CD4-positive, alpha-beta T cell treated with Interleukin-4 for 1 hour (primary cell): ENCODE data around the gene PHLDA2.
"Not testable (repeated sequence)": the region's sequence is repeated elsewhere in the genome, so short reads cannot be mapped to it uniquely, and the experiment has no call there.

Experiments
- DNase-seq, 2 donors: peaks; one replicate each; pipeline ENCODE4 v3.0.0-alpha.2; 2020 to 2022

The PHLDA2 gene

DNA sequence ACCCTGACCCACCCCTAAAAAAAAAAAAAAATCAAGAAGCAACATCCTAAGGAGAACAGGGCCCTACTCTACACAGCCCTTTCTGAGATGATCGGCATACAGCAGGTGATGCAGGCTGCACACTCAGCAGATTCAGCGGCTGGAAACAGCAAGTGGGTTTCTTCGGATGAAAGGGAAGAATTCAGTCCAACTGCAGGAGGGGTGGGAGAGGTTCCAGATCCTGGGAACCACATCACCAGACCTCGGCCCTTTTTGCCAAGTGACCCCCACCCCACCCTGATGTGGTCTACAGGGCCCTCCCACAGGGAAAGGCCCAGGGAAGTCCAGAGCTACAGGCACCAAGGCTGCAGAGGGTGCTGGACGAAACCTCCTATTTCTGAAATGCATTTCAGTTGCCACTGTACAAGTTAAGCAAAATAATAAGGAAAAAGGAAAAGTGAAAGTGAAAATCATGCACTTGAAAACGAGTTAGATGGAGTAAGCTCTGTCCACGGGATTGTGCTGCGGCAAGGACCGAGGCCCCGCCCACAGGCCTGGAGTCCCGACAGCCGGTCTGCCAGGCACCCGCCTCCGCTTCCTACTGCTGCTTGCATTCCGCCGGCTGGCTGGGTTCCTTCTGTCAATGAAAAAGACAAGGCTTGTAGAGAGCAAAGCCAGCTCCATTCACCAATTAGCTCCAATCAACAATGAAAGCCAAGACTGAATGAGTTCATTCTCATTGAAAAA lies 16.0 kb upstream of the PHLDA2 start:
- DNase-seq = peak; percentile 40 to 64

- no peak for DNase-seq
These were observed 15.3 kb upstream of the PHLDA2 start for GRCh38 chr11:2944530-2944929.

DNA sequence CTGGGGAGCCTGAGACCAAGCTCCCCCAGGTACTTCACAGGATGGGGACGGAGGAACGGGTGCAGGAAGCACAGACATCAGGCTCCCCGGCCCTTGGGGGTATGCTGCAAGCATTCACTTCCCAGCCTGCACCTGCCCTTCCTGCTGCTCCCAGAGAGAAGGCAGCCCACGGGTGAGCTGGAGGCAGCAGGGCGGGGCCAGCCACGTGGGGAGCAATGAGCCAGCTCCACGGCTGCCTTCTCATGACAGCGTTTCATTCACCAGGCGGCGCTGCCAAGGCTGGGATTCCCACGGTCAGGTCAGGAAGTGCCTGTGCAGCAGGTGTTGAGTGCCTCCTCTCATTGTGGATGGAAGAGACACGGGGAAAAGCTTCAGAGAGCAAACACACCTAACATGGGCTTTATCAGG lies 14.5 kb upstream of the PHLDA2 start:
- DNase-seq = no peak

- DNase-seq = no peak
These were observed 13.9 kb upstream of the PHLDA2 start for GRCh38 chr11:2942872-2943710.

- no peak for DNase-seq
These were observed 13.2 kb upstream of the PHLDA2 start for GRCh38 chr11:2942447-2942846.

- no peak for DNase-seq
These were observed 12.0 kb upstream of the PHLDA2 start for GRCh38 chr11:2940921-2941821.

DNA sequence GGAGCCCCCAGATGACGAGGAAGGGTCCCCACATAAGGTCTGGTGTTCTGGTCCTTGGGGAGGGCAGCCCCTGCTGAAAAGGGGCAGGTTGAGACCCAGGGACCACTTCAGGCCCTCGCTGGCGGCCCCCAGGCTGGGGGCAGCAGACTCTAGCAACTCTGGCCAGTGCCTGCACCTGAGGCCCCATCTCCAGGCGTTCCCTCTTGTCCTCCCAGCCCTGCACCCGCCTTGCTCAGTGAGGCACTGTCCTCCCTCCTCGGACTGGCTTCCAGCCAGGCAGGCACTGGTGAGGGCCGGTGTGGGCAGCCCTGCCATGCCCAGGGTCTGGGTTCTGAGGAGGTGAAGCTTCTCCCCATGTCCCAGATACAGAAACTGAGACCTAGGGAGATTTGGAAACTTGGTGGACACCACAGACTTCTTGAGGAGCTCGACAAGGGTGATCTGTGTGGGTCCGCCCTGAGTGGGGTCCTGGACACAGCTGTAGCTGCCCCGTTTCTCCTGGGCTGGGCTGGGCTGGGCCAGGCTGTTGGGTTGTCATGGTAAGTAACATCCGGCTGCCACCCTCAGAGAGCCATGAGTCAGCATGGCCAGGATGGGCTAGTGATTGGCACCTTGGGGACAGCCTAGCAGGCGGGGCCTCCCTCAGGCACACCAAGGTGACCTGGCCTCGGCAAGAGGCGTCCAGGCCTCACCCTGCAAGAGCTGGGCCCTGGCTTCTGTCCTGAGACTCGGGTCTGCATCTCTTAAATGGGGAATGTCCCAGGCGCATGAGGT lies 11.1 kb upstream of the PHLDA2 start:
- DNase-seq = peak; percentile 50 to 74

DNA sequence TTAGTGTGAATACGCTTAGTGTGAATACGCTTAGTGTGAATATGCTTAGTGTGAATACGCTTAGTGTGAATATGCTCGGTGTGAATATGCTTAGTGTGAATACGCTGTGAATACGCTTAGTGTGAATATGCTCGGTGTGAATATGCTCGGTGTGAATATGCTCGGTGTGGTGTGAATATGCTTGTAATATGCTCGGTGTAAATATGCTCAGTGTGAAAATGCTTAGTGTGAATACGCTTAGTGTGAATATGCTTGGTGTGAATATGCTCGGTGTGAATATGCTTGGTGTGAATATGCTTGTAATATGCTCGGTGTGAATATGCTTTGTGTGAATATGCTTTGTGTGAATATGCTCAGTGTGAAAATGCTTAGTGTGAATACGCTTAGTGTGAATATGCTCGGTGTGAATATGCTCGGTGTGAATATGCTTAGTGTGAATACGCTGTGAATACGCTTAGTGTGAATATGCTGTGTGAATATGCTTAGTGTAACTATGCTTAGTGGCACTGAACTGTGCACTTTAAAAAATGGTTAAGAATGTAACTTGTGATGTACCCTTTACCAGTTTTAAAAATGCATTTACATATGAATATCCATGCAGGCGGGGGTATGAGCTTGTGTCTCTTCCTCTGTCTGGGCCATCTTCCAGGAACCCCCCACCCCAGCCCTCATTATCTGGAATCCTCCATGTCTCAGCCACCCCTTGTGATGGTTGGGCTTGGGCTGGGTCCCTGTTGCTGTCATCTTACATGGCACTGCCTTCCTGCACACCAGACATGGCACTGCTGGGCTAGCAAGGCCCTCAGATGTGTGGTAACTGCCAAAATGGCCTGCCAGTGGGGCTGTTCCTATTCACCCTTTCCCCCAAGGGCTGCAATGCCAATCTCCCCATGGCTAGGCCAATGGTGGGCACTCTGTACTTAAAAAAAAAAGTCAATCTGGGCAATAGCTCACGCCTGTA lies 9.5 kb upstream of the PHLDA2 start:
- not testable (repeated sequence) for DNase-seq

DNA sequence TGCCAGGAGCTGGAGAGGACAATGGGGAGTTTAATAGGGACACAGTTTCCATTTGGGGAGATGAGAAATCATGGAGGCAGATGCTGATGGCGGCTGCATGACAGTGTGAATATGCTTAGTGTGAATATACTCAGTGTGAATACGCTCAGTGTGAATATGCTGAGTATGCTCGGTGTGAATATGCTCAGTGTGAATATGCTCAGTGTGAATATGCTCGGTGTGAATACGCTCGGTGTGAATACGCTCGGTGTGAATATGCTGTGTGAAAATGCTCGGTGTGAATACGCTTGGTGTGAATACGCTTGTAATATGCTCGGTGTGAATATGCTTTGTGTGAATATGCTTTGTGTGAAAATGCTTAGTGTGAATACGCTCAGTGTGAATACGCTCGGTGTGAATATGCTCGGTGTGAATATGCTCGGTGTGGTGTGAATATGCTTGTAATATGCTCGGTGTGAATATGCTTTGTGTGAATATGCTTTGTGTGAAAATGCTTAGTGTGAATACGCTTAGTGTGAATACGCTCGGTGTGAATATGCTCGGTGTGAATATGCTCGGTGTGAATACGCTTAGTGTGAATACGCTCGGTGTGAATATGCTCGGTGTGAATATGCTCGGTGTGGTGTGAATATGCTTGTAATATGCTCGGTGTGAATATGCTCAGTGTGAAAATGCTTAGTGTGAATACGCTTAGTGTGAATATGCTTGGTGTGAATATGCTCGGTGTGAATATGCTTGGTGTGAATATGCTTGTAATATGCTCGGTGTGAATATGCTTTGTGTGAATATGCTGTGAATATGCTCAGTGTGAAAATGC lies 8.6 kb upstream of the PHLDA2 start:
- DNase-seq = not testable (repeated sequence)

GRCh38 chr11:2934611-2935239 lies 5.5 kb upstream of the PHLDA2 start:
- no peak for DNase-seq

GRCh38 chr11:2934021-2934550 lies 4.9 kb upstream of the PHLDA2 start:
- DNase-seq = no peak

GRCh38 chr11:2933375-2934020 lies 4.3 kb upstream of the PHLDA2 start:
- DNase-seq = peak; percentile 68 to 86

DNA sequence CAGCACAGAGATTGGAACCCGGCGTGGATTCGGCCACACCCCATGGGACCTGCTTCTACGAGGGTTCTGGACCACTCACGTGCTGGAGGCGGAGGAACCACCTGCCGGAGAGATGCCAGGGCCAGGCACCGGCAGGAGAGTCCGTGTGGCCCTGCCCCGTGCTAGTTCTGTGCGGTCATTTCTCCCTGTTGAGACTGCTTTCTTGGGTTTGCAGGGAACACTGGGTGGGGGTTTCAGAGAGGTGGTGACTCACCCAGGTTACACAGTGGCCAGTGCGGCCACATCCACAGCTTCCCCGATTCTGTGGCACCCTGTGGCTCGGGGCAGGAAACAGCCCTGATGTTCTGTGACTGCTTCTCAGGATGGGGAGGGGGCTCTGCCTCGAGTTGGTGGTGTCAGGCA lies 3.6 kb upstream of the PHLDA2 start:
- DNase-seq = peak in 1 of 2 donors; percentile 71

- DNase-seq = no peak
These were observed 2.8 kb upstream of the PHLDA2 start for GRCh38 chr11:2931771-2932738.

DNA sequence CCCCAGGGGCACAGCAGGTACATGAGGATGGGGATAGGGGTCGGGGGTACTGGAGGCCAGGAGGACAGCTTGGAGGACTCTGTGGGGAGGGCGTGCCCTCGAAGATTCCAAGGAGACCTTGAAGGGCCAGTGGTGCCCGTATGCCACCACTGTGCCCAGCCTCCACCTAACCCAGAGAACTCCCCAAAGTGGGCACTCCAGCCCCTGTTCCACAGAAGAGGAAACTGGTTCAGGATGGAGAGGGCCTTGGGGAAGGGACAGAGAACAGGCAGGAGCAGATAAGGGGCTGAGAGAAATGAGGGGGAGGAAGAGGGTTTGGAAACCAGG lies 2.2 kb upstream of the PHLDA2 start:
- DNase-seq = no peak

DNA sequence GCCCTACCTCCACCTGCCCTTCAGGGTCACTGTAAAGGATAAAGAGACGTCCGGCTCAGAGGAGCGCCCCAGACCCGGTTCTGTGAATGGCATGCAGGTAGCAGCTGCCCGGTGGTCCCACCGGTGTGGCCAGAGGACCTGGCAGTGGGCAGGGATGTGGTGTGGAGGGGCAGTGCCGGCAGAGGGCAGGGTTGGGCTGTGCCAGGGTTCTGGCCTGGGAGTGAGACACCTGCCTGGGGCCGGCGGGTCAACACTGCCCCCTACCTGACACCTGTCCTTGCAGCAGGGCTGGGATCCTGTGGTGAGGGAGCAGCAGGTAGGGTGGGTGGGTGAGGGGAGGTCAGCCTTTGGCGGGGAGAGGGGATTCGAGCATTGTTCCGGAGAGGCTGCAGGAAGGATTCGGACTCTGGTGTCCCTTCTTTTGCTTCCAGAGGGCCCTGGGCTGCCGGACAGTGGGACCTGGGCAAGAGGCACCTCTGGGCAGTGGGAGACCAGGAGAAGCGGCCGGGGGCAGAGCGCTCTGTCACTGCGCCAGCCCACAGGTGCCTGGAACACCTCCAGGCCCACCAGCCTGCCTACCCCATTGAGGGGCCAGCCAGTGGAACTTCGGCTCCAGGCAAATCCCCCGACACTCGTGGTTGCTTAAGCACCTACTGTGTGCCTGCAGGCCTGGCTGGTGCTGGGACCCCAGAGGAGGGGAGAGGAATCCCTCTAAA lies 1.6 kb upstream of the PHLDA2 start:
- DNase-seq = peak; percentile 52 to 65
